MM.1S (cell line): ENCODE results near the gene PPP1R8.

Experiments used
- CTCF ChIP-seq: fragments of 300-600 bp; sonication (generic); IDR thresholded peaks from 2 replicates; pipeline ENCODE4 v1.5.1; 2016; ENCODE audit warnings: antibody characterized with exemption, low read length, mixed read lengths
- EZH2 ChIP-seq: fragments of 300-600 bp; sonication (generic); optimal IDR thresholded peaks from 2 replicates; pipeline ENCODE3; 2017; ENCODE audit warnings: low read depth, mild to moderate bottlenecking, antibody characterized with exemption, low read length, mixed read lengths

DNA sequence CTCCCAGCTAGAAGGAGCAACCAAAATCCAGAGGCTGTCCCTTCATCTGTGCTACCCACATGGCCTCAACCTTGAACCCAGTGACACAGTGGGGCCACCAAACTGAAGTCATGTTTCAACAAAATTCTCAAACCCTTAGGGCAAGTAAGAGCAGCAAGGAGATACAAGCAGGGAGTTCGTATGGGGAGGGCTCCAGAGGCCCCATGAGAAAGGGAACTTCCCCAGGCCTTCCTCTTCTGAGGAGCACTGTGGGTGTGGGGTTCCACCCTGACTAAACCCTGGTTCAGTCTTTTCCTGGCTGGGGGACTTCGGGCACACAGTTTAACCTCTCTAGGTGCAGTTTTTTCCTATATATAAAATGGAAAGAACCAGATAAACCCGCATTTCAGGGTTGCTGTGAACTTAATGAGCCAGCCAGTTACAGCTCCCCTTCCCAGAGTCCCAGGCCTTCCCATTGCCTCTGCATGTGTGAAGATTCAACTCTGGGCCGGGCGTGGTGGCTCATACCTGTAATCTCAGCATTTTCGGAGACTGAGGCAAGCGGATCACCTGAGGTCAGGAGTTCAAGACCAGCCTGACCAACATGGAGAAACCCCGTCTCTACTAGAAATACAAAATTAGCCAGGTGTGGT is 33.8 kb downstream of the PPP1R8 start:
- TF ChIP-seq EZH2: no peak
- no peak for TF ChIP-seq CTCF
